DND-41 (cell line): ENCODE results near the gene RASAL2.

Experiments
- CTCF ChIP-seq: IDR thresholded peaks from 2 replicates; pipeline ENCODE4 v1.5.1; 2012; ENCODE audit warnings: borderline replicate concordance, low read length, moderate library complexity, mild to moderate bottlenecking; ENCODE audit not compliant: poor library complexity, severe bottlenecking; ENCODE audit errors: extremely low read depth
- EZH2 ChIP-seq: IDR thresholded peaks from 3 replicates; pipeline ENCODE4 v1.6.1; 2012; ENCODE audit warnings: borderline replicate concordance, low read depth, mild to moderate bottlenecking, moderate library complexity, low read length, inconsistent platforms; ENCODE audit not compliant: severe bottlenecking

- TF ChIP-seq CTCF (no peak), EZH2 (no peak)
These were observed 243.3 kb downstream of the RASAL2 start for GRCh38 chr1:178337091-178337706.
